GM18867 (cell line): ENCODE results near the gene SLC39A11.

Experiments
- ATAC-seq: cut with Tn5 transposase; IDR thresholded peaks from one replicate; pipeline ENCODE4 v1.9.1; 2021; ENCODE audit warnings: mild to moderate bottlenecking, moderate library complexity; ENCODE audit not compliant: unreplicated experiment

The SLC39A11 gene

DNA sequence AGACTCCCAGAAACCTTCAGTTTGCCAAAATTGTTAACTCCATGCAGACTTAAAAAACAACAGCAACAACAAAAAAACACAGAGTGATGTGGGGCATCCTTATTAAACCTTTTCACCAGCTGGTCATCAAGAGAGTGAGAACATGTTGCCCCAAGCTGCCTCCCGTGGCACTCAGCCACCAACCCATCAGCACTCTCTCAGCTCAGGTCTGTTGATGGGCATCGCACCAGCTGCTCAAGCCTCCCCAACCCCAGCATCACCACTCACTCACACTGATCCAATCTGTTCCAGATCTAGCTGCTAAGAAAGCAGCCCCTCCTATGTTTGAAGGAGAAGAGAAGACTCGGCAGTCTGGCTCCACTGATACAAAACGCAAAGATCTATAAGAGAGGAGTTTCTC is 46.8 kb downstream of the SLC39A11 start:
- ATAC-seq, result no peak

DNA sequence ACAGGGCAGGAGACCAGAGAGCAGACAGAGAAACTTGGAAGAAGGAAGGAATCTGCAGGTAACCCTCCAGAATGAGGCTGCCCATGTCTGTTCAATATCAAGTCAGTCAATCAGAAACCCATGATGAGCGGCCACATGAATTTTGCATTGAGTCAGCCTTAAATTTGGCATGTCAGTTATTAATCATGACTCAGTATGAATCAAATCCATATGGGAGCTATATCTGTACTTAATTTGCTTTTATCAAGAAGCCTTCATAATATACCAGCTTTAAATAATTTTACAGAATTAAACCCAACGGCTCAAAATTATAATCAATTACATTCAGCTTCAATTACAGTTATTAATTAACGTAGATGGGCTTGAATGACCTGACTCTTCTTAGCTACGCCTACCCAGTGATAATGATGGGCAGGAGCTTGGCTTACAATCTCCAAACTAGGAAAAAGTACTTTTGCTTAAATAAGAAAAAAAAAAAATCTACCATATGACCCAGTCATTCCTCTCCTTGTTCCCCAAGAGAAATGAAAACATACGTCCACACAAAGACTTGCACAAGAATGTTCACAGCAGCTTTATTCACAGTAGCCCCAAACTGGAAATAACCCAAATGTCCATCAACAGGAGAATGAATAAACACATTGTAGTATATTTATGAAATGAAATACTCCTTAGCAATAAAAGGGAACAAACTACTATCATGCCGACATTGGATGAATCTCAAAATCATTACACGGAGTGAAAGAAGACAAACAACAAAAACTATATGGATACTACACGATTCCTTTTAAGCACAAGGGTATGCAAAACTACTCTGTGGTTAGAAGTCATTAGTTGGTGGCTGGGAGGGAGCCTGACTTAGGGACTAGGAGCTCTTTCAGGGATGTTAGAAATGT is 48.6 kb downstream of the SLC39A11 start:
- no peak for ATAC-seq

DNA sequence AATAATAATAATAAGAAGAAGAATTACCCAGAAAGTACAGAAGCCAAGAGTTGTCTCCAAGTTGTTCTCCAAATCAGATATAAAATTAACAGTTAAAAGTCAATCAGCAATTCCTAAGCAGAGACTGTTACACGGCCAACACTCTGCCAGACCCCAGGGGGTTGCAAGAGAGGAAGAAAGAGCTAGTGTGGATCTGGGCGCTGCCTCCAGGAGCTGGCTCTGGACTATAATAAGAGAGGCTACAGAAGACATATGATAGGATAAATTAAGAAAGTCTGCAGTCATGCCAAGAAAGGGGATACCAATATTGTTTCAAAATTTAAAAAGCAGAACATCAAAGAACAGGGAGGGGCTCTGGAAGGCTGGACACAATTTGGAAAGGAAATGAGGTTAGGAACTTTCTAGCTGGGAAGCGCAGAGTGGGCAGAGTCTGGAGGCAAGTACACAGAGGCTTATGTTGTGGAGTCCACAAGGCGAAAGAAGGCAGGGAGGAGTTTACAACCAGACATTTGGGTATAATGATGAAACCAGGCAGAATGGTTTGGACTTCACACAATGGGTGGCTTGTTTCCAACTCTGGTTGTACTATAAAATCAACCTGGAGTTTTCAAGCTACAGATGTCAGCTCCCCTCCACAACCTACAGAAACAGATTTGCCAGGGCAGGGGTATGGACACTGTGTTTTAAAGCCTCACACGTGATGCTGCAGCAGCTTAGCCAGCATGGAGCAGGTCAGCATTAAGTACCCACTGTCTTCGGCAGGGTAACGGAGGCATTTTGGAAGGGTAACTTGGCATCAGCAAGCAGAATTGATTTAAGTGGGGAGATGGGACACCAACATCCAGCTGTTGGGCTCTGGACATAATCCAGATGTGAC is 49.4 kb downstream of the SLC39A11 start:
- no peak for ATAC-seq

DNA sequence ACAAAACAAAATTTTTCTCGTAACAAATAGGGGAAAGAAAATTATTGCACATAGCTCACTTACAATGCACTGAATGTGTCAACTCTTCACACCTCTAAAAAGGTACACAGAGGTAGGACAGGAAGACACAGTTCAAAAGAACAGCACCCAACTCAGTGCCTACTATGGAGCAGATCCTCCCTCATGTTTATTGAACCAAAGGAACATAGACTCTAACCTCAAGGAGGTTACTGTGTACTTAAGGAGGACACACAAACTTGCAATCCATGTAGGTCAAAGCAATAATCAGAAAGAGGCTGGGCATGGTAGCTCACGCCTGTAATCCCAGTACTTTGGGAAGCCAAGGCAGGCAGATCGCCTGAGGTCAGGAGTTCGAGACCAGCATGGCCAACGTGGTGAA is 50.3 kb downstream of the SLC39A11 start:
- ATAC-seq, result no peak

DNA sequence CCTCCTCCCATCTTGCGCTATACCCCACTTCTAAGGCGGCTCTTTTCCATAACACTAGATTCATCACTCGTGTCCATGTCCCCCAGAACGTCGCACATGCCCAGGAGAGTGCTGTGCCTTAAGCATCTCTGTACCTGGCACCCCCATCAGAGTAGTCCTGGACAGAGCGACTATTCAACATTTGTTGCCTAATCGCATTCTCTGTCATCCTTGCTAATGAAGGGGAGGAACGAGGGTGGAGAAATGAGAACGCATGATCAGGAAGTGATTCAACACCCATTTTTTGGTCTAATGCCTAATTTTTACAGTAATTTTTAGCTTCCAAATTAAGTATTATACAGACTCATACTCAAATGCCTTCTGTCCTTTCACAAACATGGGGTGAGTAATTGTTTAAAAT is 53.2 kb downstream of the SLC39A11 start:
- ATAC-seq, result no peak

DNA sequence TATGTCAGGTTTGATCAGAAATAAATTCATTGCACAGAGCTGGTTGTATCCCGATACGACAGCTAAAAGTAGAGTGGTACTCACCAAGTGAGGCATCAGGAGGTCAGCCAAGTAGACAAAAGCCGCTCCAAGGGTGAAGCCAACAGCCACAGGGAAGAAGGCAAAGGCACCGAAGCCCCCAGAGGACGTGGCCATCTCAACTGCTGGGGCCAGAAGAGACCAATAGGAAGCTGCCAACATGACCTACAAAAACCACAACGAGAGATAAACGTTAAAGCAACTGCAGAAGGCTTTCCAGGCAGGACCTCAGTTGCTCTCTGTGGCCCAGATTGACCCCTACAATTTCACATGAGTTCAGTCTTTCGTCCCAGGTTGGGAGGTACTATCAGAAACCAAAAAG is 61.0 kb downstream of the SLC39A11 start:
- ATAC-seq, result no peak

DNA sequence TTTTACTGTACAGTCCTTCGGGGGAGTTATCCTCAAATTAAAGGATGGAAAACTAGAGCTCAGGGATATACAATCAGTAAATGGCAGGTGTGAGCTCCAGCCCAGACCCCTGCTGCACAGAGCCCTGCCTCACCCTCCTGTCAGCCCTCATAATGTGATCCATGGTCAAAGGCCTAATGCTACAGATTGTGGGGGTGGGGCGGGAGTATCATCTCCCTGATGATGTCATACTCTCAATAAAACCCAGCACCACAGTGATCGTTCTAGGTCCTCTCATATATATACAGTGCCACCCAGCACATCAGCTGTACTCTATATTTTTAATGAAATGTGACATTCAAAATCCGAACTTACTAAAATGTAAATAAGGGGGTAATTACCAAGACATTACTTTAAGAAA is 61.5 kb downstream of the SLC39A11 start:
- no peak for ATAC-seq

DNA sequence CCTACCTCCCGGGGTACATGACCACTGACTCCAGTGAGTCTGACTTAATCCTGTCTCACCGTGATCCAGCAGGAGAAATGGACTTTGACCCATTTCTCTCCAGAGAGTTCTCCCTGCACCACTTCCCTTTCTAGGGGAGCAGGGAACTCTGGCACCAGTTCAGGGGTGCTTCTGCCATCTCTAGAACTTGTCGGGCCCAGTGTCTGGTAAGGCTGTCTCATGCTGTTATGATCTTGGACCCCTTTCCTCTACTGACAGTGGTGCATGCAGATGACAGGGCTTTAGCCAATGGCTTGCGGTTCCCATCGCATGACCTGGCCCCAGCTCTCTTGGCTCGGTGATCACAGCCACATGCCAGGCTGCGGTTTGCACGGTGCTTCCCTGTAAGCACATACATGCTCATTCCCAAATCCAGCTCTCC is 62.0 kb downstream of the SLC39A11 start:
- no peak for ATAC-seq

DNA sequence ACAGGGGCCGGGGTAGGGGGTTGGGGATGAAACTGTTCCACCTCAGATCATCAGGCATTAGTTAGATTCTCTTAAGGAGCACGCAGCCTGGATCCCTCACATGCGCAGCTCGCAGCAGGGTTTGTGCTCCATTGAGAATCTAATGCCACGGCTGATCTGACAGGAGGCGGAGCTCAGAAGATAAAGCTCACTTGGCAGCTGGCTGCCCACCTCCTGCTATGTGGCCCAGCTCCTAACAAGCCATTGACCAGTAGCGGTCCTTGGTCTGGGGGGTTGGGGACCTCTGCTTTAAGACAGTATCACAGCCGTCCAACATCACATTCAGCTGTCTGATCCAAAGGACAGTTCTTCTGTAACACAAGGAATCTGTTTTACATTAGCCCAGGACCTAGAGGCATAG is 62.5 kb downstream of the SLC39A11 start:
- no peak for ATAC-seq

DNA sequence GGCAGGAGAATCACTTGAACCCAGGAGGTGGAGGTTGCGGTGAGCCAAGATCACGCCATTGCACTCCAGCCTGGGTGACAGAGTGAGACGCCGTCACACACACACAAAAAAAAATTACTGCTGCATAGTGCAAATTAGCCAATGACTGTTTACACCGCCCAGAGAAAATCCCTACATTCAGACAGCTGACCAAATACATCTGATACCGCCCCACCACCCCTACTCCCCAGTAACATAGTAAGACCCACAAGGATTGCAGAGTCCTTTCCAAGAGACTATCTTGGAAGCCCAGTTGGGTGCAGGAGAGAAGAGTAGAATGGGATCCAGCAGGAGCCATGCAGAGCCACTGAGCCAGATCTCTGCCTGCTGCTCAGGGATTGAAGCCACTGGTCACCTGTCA is 63.5 kb downstream of the SLC39A11 start:
- ATAC-seq, result no peak

DNA sequence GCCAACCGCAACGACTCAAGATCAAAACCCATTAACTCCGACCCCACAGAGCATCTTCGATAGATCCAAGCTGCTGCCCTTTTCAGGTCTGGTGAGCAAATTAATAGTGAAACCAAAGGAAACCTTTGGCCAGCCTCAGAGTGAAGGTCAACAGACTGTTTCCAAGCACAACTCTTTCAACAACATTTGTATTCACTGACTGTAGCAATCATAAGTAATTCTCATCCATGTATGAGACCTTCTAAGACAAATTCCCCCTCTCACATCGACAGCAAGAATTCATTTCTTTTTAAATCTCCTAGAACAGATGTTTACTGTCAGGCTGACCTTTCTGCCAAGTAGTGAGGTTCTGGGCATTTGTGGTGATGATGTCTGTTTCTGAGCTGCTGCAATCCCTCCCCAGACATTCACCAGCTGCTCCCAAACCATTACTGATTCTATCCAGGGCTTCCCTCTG is 64.2 kb downstream of the SLC39A11 start:
- no peak for ATAC-seq

DNA sequence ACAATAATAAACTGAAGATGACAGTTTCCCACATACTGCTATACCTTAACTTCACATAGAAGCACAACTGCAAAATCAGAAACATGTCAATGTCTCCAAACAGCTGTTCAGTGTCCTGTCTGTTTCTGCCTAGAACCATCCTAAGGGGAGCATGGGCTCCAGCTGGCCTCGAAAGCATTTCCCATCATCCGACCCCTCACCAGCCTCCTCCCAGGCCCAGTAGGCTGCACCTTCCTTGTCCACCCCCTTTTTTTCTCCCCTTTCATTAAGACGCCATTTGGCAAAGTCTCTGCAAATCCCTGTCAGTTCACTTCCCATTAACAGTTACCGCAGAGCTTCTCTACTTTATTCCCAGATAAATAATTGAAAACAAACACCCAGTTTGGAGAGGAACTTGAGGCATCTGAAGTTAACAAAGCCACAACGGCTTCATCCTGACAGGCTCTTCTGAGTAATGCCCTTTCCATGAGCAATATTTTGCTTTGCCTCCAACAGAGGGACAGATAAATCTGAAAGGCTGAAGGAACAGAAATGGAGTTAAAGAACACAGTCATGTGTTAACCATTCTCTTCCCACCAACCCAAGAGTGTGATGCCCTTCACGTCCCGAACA is 65.3 kb downstream of the SLC39A11 start:
- ATAC-seq, result no peak

DNA sequence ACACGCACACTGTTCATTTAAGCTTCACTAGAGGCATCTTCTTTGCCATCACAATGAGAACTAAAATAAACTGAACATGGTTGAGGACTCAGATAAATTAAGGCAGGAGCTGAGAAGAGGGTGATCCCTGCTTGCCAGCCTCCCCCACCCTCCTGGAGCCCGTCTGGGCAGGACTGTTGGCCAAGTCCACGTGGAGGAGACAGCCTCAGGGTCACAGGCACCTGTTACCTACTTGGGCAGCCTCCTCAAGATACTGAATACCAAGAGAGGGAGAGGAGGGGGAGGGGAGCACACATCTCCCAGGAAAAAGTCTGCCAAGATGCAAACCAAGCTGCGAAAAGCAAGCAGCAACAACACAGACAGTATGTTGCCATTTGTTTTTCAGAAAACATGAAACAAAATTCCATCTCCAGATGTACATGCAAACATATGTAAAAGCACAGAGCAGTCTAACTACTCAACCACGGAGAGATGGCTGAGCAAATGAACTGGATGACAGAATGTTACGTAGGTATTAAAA is 67.4 kb downstream of the SLC39A11 start:
- ATAC-seq, result no peak

DNA sequence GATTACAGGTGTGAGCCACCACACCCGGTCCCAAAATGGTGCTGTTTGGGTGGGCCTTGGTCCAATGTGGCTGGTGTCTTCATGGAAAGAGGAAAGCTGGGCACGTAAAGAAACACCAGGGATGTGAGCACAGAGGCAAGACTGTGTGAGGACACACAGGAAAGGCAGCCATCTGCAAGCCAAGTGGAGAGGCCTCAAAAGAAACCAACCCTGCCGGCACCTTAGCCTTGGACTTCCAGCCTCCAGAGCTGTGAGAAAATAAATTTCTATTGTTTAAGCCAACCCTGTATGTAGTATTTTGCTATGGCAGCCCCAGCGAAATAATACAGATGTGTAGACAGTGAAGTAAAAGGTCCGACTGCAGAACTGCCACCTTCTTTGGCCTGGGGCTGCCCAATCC is 68.7 kb downstream of the SLC39A11 start:
- ATAC-seq, result no peak

DNA sequence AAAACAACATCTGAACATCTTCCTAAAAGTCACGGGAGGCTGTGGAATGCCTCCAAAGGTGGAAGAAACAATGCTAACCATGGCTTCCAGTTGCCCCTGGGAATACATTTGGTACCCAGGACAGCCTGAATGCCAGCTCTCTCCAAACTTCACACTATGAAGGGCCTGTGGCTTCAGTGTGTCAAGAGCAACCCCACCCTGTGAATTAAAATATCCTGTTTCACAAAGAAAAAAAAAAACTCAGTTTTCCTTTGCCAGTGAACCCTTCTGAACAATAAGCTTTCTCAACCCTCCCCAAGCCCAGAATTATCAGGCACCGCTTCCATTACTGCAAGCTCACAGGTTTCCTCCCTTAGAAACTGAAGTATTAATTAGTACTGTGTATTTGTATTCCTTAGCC is 69.8 kb downstream of the SLC39A11 start:
- no peak for ATAC-seq

DNA sequence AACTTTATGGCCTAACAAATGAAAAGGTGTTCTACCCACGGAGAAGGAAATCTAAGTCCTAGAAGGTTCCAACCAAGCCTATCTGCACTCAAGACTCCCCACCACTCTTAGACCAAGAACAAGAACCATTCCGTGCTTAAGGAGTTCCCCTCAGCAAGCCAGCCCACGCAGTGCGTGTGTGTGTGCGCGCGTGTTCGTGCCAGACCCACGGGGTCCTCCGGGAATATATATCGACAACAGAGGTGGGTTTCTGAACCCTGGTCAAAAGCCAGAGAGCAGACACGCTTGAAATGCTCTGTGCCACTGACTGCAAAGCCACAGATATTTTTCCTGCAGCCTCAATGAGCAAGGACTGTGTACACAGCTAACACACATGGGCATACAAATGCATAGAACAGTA is 70.7 kb downstream of the SLC39A11 start:
- ATAC-seq, result no peak

DNA sequence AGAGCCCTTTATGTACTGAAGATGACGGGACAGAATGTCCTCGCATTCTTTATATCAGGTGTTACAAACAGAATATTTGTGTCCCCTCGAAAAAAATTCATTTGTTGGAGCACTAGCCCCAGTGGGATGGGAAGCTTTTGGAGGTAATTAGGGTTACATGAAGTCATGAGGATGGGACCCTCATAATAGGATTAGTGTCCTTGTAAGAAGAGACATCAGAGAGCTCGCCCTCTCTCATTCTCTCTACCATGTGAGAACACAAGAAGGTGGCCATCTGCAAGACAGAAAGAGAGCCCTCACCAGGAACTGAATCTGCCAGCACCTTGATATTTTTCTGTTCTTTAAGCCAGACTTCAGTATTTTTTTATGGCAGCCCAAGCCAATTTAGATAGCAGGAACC is 72.4 kb downstream of the SLC39A11 start:
- ATAC-seq, result no peak

DNA sequence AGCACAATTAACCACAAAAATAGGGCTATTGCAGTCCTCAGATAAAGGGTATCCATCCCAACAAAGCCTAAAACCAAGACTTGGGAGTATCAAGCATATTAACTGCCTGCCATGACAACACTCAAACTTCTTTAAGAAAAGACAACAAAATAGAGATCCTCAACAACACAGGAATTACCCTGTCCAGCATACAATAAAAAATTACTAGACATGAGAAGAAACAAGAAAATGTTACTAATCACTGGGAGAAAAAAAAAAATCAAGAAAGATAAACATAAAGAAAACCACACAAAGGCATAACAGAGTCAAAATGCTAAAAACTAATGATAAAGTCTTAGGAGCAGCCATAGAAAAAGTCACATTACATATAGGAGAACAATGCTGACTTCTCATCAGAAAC is 73.9 kb downstream of the SLC39A11 start:
- no peak for ATAC-seq

DNA sequence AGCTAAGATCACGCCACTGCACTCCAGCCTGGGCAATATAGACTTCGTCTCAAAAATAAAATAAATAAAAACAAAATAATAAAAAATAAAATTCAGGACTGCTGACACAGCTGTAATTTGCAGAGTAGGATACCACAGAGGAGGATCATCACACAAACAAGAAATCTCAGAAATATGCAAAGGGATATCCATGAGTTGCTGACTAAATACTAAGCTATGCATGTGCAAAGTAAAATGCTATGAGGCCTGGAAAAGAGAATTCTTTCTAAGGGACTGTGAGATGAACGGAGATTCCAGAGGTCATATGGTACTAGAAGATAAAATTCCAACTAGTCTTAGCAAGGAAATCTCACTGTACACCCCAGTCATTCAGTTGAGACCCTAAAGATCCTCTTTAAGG is 74.8 kb downstream of the SLC39A11 start:
- ATAC-seq, result no peak

DNA sequence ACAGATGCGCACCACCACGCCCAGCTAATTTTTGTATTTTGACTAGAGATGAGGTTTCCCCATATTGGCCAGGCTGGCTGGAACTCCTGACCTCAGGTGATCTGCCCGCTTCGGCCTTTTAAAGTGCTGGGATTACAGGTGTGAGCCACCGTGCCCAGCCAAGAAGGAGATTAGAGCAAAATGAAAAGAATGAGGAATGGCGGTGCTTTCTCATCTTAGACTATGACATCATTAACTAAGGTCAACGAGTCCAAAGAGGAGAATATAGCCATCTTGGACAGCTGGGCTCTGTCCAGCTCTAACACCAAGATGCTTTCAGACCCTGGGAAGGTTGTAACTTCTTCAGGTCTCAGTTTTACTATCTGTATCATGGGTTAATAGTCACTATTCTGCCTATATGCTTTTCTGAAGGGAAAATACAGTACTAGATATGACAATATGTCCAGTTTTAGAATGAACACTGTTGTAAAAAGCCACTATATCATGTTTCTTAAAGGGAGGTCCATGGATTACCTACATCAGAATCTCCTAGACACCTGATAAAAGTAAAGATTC is 76.7 kb downstream of the SLC39A11 start:
- ATAC-seq, result no peak
